HG03039 (cell line): Measurements from ENCODE around the gene GYPE.
"Not testable (repeated sequence)": the region's sequence is repeated elsewhere in the genome, so short reads cannot be mapped to it uniquely, and the experiment has no call there.

Source experiments
- ATAC-seq: cut with Tn5 transposase; IDR thresholded peaks from one replicate; pipeline ENCODE4 v1.9.1; 2021; ENCODE audit warnings: mild to moderate bottlenecking, moderate library complexity; ENCODE audit not compliant: unreplicated experiment

Gene GYPE

DNA sequence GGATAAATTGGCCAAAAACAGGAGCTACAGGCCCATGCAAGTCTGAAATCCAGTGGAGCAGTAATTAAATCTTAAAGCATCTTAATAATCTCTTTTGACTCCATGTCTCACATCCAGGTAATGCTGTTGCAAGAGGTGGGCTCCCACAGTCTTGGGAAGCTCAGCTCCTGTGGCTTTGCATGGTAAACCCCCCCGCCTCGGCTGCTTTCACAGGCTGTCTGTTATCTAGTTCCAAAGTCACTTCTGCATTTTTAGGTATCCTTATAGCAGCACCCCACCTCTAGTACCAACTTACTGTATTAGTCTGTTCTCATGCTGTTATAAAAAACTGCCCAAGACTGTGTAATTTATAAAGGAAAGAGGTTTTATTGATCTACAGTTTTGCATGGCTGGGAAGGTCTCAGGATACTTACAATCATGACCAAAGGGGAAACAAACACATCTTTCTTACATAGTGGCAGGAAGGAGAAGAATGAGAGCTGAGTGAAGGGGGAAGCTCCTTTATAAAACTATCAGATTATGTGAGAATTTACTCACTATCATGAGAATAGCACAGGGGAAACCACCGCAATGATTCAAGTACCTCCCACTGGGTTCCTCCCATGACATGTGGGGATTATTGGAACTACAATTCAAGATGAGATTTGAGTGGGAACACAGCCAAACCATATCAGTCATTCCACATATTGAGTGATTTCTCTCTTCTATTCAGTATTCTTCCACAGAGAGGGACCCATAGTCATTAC lies 34.7 kb downstream of the GYPE start:
- ATAC-seq = not testable (repeated sequence)

- ATAC-seq = not testable (repeated sequence)
Measured at GRCh38 chr4:143869925-143870324, 35.4 kb downstream of the GYPE start.

DNA sequence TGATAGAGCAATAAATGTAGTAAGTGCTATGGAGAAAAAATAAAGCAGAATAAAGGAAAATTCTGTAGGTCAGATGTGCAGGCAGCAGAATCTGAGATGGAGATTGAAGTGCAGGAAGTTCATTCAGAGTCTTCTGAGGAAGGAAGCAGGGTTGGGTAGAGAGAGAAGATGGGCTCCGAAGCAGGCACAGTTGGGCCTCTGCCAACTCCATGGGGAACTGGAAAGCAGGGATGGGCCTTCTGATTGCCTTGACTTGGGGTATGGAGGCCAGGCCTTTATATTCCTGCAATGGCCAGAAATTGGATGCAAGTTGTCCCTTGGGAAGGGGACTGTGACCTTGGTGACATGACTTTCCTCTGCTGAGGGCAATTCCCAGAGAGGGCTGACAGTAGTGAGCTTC lies 42.6 kb downstream of the GYPE start:
- not testable (repeated sequence) for ATAC-seq

- no peak for ATAC-seq
Measured at GRCh38 chr4:143858456-143858855, 46.9 kb downstream of the GYPE start.

DNA sequence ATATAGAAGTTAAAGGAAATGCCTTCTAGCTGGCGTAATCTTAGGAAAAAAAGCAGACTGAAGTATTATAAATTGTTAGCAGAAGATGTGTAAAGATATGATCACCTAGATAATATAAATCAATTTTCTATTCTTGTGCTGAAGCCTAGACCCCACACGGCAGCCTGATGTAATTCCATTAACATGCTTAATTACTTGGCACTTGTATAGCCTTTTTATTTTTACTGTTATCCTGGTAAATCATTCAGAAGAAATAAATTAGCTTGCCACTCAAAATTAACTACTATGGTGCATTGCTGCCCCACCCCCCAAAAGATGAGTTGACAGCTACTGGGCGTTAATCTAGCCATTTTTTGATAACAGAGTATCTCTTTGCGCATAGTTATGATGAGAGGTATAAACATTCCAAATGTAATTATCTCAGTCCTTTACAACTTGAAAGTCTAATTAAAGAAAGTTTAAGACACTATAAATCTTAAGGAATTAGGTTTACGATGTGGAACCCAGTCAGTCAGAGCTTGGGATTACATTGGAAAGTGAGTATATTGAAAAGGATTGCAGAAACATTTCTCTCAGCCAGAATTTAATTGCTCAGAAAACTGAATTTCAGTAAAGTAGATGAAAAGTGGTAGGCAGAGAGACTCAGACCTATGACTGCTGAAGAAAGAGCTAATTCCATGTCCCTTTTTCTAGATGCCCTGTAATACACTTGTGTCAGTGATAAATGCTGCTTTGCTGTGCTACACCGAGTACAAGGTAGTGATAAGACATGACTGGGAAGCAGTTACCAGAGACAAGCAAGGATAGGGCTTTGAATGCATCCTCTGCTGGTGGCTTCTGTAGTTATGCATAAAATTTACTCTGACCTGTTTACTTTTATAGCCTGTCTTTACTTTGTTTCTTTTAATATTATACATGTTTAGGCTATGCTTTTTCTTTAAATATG lies 47.7 kb downstream of the GYPE start:
- ATAC-seq = not testable (repeated sequence)

GRCh38 chr4:143856017-143856557 lies 49.3 kb downstream of the GYPE start:
- not testable (repeated sequence) for ATAC-seq

DNA sequence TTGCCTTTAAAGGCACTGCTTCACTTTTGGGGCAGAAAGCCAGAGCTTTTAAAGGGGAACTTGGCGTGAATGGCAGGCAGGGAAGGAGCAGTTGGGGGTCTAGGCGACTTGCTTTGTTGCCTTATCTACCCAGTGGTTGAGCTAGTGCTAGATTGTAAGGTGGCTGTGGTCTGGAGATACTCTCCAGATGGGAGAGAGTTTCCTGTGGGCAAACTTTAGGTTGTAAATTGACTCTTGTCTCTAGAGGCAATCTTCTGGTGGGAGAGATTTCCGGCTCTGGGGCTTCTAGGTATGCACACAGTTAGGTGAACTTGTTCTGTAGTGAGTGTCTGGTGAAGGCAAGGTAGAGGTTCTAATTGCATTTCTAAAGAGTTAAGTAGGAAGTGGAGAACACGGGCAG lies 50.7 kb downstream of the GYPE start:
- ATAC-seq = not testable (repeated sequence)

GRCh38 chr4:143849296-143849695 lies 56.1 kb downstream of the GYPE start:
- not testable (repeated sequence) for ATAC-seq

DNA sequence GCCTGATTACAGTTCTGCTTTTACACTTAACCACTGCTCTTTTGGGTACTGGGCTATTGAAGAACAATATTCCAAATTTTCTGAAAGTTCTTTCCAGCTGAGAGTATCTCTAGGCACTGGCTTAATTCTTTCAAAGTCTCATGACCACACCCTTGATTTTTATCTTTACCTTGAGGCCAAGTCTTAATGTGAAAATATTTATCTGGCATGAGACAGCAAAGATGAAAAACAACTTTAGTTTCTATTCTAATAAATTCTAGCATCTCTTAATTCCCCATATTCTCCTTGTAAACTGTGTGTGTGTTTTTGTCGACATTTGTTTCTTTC lies 61.9 kb downstream of the GYPE start:
- ATAC-seq = not testable (repeated sequence)

- not testable (repeated sequence) for ATAC-seq
Measured at GRCh38 chr4:143842624-143843505, 62.5 kb downstream of the GYPE start.

DNA sequence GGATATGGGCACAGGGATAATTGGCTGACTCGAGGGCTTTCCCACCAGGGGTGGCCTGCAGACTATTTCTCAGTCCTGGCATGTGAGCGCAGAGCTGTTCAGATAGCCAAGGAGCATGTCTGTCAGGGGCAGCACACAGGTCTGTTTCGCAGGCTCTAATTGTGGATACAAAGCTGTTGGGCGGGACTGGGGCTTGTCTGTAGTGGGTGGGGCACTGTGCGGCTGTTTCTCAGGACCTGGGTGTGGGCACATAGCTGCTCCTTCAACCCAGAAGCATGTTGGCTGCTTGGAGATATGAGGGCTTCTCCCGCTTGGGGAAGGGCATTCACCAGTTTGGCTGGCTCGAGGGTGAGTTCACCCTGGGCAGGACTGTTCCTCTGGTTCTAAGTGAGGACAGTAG lies 65.9 kb downstream of the GYPE start:
- not testable (repeated sequence) for ATAC-seq

- ATAC-seq = not testable (repeated sequence)
Measured at GRCh38 chr4:143834196-143834595, 71.2 kb downstream of the GYPE start.

DNA sequence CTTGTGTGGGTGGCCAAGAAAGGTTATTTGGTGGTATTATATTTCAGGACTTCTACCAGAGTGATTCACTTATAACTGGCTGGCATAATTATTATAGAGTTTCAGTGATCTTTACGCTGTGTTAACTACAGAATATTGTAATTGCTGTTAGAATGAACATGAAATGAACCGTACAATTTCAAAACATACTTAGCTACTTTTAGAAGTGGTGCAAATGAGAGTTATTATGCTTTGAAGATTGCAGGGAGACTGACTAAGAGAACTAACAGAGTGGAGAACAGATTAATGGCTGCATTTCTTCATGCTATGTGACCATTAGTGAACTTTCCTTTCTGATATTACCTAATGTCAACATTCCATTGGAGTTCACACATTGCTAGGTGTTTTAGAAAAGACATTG lies 71.7 kb downstream of the GYPE start:
- not testable (repeated sequence) for ATAC-seq

GRCh38 chr4:143830576-143830975 lies 74.8 kb downstream of the GYPE start:
- not testable (repeated sequence) for ATAC-seq

DNA sequence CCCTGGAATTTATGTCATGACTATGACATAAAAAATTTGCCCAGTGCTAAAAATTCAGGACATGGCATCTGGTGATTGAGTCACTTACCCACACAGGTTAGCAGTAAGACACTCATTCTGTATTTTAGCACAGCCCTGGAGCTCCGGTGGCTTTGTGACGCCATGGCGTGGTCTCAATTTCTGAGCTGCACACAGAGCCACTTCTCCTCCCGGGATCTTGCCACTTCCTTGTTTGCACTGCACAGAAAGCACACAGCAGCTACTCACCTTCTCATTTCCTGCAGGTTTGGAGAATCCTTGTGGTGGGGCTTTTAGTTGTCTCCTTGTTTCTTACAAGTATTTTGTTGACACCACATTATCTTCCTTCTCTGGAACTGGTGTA lies 76.1 kb downstream of the GYPE start:
- ATAC-seq = not testable (repeated sequence)
